ENCODE measurements around the gene POLD3. TPM values are rescaled to one million over a fixed set of nuclear protein-coding genes. Genes with fewer than 3 reads are reported as not detected.
"Not testable (repeated sequence)": the region's sequence is repeated elsewhere in the genome, so short reads cannot be mapped to it uniquely, and the experiment has no call there.

POLD3 gene
- total RNA-seq, 1 donor = 10.2 TPM

DNA sequence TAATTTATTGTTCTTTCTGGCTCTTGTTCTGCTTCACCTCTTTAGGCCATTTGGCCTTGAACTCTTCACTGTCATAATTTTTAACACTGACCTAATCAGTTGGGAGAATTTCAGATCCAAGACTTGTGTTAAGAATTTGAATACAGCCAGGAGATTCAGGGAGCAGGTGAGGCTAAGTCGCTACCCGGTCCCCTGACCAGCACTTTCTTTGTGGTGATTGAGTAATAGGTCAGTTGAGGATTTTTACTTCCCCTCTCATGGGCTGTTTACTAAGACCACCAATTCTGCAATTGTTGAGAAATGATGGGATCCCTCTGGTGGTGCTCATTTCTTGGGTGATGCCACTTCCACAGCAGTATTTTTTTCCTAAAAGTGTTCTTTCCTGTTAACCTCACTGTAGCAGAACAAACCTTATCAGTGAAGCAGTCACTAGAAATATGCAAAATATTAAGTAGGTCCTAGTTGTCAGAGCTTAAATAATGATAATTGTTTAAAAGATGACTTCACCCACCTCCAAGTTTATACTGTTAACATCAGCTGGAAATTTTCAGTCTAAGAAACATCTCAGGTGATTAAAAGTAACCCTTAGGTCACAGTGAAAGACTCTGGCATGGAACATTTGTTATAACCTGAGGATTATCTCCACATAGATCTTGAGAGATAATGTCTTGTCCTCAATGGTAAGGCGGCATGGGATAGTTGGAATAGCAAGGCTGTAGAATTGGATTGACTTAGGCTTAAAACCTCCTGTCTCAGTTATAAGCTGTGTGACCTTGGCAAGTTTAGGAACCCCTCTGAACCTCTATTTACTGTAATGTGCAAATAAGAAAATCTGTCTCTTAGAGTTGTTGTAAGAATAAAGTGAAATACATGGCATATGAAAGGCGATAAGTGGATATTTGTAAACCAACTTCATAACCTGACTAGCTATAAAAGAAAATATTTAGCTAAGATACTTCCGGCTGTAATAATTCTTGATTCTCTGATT, 41.3 kb downstream of the POLD3 start:
- no peak for DNase-seq (ENCODE audit: low read depth in 2 of 3, low spot score in 2 of 3)

DNA sequence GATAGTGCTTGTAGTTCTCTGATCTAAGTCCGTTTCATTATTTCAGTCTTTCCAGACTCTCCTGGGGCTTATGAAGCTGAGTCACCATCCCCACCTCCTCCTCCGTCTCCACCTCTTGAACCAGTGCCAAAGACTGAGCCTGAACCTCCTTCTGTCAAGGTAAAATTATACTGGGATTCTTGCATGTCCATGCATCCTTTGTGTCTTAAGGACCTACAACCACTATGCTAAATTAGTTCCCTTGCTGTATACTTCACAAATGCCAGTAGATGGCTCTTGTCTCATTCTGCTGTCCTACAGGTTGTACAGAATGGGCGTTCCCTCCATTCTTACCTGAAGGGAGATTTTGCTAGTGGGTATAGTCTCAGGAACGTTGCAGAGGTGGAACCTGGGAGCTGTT, 42.2 kb downstream of the POLD3 start:
- DNase-seq (ENCODE audit: low read depth in 2 of 3, low spot score in 2 of 3) = no peak

DNA sequence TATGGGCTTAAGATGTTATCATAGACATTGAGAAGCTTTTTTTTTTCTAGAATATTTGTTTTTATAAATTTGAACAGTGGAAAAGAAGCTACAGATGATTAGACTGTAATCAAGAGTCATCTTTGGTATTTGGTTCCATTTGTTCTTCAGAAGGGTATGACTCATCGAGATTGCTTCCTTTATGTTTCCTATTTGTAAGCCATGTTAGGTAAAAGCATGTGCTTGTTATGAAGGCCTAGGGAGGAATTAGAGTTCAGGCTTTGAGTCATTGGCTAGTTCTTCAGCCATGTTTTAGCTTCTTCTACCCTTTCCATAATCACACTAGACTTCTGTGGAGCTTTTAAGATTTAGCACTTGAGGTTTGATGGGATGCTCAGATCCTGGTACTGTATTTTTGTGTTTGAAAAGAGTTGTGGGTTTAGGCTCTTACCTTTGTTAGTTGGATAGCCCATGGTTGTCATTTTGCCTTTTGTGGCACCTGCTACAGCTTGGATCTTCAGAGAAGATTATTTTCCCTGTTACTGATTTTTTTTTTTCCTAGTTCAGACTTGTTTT, 44.3 kb downstream of the POLD3 start:
- peak in 1 of 3 donors; percentile 3 for DNase-seq (ENCODE audit: low read depth in 2 of 3, low spot score in 2 of 3)

DNA sequence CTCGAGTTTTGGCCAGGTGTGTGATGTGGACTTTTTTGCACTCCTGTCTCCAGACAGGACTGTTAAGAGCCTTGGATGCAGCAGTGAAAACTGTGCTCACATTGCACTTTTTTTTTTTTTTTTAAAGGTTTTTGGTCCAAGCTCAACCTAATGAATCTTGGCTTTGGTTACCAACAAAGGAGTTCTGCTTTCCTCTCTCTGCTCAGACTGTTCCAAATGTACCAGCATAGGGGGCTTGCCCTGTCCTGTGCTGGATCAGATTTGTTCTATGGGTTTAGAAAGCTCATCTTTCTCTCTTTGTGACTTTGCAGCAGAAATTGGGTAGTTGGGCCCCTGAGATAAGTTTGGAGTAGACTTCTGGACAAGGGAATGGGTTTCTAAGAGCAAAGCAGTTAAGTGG, 45.3 kb downstream of the POLD3 start:
- DNase-seq (ENCODE audit: low read depth in 2 of 3, low spot score in 2 of 3) = no peak

DNA sequence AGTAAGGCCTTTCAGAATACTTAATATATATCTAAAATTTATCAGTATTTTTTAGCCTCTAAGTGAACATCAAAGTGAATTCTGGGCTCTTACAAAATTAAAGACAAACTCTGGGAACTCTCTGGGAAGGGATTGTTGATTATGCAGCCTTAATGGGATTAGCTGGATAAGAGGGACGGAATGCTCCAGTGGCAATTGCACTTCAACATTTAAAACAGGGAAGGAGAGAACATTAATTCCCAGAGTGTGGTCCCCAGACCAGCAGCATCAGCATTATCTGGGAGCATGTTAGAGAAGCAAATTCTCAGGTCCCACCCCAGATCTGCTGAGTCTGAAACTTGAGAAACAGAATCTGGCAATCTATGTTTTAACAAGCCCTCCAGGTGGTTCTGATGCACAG, 46.5 kb downstream of the POLD3 start:
- no peak for DNase-seq (ENCODE audit: low read depth in 2 of 3, low spot score in 2 of 3)

DNA sequence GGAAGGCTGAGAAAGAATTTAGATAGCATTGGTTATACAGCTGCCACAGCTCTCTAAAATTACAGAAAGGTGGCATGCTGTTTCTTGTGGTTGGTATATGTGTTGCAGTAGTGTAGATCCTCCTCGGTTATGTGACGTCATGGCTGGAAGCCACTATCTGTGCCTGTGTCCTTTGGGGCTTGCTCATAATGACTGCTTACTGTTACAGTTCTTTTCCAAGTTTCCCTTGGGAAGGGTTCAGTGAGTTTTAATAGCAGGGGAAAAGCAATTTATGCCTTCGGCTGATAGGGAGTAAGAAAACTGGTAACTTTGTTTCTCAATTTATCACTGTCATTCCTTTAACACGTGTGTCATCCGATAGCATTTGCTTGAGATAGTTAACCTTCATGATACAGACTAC, 47.2 kb downstream of the POLD3 start:
- no peak for DNase-seq (ENCODE audit: low read depth in 2 of 3, low spot score in 2 of 3)

DNA sequence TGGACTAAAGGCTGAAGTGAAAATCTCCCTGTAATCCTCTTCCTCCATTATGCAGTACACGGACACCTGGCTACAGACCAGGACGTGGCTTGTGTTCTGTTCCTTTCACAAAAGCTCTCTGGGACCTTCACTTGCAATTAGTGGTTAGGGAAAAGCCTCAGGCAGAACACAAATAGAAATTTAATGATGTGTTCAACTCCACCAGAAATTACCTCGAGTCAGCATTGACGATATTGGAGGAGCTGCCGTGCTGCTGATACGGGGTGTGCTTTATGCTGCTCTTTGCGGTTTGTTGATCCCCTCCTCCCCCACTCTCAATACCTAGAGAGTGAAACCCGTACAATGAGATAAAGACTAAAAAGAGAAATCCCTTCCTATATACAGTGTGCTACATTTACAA, 48.9 kb downstream of the POLD3 start:
- no peak for DNase-seq (ENCODE audit: low read depth in 2 of 3, low spot score in 2 of 3)

DNA sequence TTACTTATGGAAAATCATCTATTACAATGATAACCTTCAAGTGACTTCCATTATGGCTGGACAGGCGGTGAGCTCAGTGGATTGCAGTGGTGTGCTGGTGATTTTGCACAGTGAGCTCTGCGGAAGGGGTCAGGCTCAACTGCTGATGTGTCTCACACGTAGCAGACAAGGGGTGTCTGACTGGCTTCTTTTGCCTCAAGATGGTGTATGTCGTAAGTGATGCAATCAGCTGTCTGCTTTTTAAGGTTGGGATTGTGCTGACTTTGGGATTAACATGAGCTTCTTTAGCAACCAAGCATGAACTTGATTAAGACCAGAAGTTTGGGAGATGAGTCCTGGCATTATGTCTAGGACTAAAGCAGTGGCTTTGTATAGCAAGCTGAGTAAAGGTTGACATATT, 49.5 kb downstream of the POLD3 start:
- DNase-seq (ENCODE audit: low read depth in 2 of 3, low spot score in 2 of 3) = no peak

DNA sequence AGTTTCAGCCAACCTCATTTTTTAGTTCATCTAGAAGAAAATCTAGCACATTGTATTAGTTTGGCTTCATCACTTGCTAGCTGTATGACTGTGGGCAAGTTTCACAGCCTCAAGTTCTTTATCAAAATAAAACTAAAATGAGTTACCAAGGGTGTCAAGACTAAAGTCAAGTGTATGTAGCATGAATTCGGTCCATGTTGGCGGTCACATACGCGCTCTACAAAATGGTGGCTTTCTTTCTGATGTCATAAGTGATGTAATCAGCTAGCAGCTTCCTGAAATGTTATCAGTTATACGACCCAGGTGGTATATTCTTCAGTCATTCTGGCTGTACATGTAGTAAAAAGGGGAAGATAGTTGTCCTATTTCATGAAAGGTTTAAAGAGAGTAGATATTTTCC, 50.5 kb downstream of the POLD3 start:
- DNase-seq (ENCODE audit: low read depth in 2 of 3, low spot score in 2 of 3) = no peak

DNA sequence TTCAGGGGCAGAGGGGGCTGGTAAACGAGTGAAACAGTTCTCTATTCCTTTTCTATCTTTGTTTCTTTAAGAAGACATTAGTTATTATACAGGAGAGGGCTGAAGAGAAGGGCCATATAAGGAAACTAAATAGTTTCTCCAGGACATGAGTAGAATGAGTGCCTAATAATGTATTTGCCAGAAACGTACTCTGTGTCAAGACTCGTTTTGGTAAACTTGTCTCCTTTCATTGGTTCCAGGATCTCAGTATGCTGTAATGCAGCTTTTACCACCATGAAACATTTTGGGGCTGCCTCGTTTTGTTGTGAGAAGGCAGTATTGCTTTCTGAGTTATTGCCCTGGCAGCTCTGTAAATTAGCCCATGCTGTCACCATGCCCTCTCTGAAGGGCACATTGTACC, 51.7 kb downstream of the POLD3 start:
- DNase-seq (ENCODE audit: low read depth in 2 of 3, low spot score in 2 of 3) = no peak

DNA sequence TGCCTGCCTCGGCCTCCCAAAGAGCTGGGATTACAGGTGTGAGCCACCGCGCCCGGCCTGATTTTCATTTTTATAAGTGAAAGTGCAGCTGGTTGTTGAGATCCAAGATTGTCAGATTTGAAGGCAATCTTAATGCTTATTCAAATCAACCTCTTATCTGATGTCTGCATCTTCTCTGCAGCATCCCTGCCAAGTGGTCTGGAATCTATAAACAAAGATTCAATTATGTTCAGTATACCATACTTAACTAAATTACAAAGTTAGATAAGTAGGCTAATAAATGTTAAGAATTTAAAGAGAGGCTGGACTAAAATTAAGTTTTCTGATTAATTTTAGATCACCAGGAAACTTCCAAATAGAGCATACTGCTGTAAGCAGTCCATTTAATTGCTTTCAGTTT, 53.8 kb downstream of the POLD3 start:
- no peak for DNase-seq (ENCODE audit: low read depth in 2 of 3, low spot score in 2 of 3)

DNA sequence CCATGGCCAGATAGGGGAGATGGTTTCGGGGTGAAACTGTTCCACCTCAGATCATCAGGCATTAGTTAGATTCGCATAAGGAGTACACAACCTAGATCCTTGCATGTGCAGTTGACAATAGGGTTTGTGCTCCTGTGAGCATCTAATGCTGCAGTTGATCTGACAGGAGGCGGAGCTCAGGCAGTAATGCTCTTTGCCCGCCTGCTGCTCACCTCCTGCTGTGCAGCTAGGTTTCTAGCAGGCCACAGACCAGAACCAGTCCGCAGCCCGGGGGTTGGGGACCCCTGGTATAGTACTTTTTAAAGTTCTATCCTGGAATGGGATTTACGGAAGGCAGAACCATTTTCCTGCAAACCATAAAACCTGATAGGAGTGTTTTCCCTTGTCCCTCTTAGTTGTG, 54.6 kb downstream of the POLD3 start:
- no peak for DNase-seq (ENCODE audit: low read depth in 2 of 3, low spot score in 2 of 3)

DNA sequence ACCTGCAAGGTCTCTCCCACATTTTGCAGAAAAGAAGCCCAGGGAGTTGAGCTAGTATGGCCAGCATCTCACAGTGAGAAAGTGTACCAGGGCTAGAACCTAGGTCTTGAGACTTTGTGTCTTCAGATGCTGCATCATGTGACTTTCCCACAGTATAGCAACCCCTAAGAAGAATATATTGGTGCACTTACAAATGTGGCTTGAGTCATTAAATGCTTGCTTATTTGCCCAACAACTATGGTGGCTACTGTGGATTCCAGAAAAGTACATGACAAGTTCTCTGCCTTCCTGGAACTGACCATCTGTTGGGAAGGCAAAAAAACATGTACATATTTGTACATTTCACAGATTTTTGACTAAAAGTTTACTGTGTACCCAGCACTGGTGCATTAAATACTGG, 55.0 kb downstream of the POLD3 start:
- no peak for DNase-seq (ENCODE audit: low read depth in 2 of 3, low spot score in 2 of 3)

DNA sequence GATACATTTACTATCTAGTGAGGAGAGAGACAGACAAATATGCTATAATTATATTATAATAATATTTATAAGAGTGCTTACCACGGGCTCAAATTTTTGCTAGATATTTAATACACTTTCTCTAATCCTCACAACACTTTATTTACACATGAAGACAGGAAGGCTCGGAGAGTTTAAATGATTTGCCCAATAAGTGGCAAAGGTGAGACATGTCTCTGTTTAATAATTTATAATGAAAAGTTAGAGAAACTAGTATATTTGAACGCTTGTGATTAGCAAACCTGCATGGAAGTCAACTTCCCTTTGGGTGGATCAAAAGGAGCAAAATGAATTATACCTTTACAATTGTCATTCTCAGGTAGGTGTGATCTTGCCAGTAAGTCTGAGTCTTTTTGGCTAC, 55.4 kb downstream of the POLD3 start:
- no peak for DNase-seq (ENCODE audit: low read depth in 2 of 3, low spot score in 2 of 3)

DNA sequence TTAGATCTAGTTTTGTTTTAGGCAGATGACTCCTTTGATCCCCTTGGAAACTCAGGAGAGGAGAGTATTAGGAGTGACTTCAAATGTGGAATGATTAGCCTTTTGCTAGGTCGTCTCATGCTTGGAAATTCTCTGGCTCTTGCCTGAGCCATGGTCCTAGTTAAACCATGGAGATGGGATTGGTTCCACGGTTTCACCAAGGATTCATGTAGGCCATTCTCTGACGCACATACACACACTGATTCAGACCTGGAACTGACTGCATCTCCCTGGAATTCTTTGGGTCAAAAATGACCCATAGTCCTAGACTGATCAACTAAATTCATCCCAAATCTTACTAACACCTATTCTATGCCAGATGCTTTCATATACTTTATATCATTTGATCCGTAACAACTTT, 56.5 kb downstream of the POLD3 start:
- no peak for DNase-seq (ENCODE audit: low read depth in 2 of 3, low spot score in 2 of 3)

DNA sequence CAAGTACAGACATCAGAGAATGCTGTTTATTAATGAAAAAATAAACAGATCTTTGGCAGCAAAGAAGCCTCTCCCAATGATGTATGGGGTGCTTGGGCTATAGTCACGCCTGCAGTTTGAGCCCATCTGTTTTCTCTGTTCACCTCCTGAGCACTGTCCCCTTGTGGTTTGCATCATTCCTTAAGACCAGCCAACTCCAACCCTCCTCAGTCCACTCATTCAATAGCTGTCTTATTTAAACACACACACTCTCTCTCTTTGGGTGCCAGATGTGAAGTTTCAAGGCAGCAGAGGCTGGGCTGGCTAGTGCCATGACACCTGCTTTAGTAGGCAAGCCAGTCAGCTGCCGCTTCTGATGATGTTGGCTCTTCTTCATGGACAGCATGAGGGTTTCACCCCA, 58.1 kb downstream of the POLD3 start:
- no peak for DNase-seq (ENCODE audit: low read depth in 2 of 3, low spot score in 2 of 3)

DNA sequence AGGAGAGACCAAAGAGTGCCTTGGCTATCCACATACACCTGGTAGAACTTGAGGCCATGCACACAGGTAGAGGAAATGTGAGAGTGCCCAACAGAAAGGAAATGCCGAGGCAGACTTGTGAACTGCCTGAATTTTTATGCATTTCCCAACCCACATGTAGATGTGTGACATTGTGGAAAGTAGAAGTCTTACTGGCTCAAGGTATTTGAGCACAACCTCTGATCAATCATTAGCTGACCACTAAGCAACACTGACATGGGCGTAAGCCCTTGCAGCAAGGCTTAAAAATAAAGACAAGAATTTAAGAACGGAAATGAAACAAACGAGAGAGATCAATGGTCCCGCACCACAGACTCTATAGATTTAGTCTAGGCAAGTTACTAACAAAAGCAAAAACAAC, 62.6 kb downstream of the POLD3 start:
- no peak for DNase-seq (ENCODE audit: low read depth in 2 of 3, low spot score in 2 of 3)

DNA sequence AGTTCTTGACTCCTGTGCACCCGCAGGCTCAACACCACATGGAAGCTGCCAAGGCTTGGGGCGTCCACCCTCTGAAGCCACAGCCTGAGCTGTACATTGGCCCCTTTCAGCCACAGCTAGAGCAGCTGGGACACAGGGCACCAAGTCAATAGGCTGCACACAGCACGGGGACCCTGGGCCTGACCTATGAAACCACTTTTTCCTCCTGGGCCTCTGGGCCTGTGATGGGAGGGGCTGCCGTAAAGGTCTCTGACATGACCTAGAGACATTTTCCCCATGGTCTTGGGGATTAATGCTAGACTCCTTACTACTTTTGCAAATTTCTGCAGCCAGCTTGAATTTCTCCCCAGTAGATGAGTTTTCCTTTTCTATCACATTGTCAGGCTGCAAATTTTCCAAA, 66.7 kb downstream of the POLD3 start:
- DNase-seq (ENCODE audit: low read depth in 2 of 3, low spot score in 2 of 3) = not testable (repeated sequence)

DNA sequence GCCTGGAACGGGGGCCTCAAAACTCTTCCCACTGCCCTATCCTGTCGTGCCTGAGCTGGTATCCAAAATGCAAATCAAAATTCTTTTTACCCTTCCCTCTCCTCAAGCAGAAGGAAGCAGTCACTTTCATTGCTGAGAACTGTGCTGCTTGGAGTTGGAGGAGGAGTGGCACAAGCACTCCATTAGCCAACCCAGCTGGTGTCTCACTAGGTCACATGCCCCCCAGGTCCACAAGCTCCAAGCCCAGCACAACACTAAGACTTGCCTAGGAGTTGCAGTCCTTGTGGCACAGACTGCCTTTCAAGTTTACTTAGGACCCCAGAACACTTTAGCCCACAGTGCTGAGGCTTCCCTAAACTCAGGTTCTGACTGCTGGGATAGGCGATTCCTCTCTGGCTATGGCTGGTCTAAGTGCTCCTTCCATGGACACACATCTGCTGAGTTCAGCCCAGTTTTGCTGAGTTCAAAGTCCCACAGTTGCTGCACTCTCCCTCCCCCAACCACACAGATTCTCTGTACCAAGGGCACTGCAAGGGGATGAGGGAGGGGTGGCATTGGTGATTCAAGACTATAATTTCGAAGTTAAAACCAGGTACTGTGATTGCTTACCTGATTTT, 70.2 kb downstream of the POLD3 start:
- DNase-seq (ENCODE audit: low read depth in 2 of 3, low spot score in 2 of 3) = no peak

DNA sequence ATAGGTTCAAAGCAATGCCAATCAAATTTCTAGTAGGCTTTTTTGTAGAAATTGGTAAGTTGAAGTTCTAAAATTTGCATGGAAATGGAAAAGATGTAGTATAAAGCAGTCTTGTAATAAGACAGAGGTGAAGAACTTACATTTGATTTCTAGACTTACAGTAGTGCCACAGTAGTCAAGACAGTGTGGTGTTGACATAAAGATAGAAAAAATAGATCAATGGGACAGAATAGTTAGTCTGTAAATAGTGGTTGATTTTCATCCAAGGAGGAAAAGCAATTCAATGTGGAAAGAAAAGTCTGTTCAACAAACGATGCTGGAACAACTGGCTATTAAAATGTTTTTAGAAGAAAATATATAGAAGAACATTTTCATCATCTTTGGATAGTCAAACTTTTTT, 70.9 kb downstream of the POLD3 start:
- no peak for DNase-seq (ENCODE audit: low read depth in 2 of 3, low spot score in 2 of 3)

DNA sequence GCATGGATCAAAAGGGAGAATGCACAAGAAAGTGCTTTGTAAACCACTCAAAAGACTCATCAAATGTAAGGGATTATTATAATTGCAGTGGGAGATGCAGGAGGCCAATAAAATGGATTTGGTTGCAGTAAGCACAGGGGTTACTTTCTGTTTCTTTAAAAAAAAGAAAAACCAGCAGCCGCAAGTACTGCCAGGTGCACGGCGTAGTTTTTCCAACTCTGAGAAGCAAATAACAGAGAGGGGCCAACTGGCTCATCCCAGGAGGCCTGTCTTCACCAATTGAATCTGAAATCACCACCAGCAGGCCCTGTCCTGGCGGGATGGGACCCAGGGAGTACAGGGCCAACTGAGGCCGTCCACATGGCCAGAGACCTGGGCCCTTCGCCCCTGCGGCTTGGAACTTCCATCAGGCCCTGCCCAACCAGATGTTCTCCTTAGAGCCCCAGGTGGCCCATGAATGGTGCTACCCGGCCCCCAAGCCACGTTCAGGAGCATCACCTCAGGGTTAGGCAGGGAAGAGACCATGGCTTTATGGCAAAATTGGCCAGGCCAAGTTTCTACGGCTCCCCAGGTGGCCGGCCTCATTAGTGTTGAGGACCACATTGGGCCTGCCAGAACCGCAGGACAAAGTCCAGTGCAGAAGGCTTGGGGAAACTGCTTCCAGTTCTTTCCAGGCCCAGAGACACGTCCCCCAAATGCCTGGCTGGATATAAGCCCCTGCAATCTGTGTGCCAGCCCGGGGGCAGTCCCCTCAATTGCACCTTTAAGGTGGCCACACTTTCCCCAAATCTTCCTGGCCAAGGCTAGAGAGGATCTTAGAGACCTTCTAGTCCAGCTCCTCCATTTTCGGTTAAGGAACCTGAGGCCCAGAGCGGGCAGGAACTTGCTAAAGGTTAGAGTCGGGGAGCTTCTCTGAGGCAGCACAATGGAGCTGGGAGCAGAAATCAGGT, 77.1 kb downstream of the POLD3 start:
- no peak for DNase-seq (ENCODE audit: low read depth in 2 of 3, low spot score in 2 of 3)

Data from hematopoietic multipotent progenitor cell (in vitro differentiated cells).